Small intestine (tissue), 7 donors: Measurements from ENCODE around the gene KIAA1958. TPM values are rescaled to one million over a fixed set of nuclear protein-coding genes. Genes with fewer than 3 reads are reported as not detected.

Experiments
- DNase-seq, 2 donors: peaks; one replicate each; pipeline versions ENCODE4 v3.0.0 to v3.0.0-alpha.2; 2013
- FAIRE-seq: peaks from 2 replicates; lab custom pipeline; 2012; peaks lifted over from hg19 to GRCh38; lab: Jason Lieb, UNC
- H3K27ac ChIP-seq, 3 donors: one replicate each; pipeline ENCODE4 v1.5.1; 2013; ENCODE audit warnings: low read length in 2 of 3, mild to moderate bottlenecking in 2 of 3, control low read depth in 1 of 3, inconsistent platforms in 1 of 3, low read depth in 1 of 3, moderate library complexity in 1 of 3
- H3K27me3 ChIP-seq, 3 donors: one replicate each; pipeline ENCODE4 v1.6.1; 2013; ENCODE audit warnings: low read length in 3 of 3, inconsistent platforms in 1 of 3; ENCODE audit not compliant: control insufficient read depth in 3 of 3, insufficient read depth in 3 of 3
- H3K36me3 ChIP-seq, 3 donors: one replicate each; pipeline ENCODE4 v1.6.1; 2013; ENCODE audit warnings: low read length in 3 of 3, inconsistent platforms in 1 of 3, low read depth in 1 of 3, mild to moderate bottlenecking in 1 of 3, moderate library complexity in 1 of 3; ENCODE audit not compliant: control insufficient read depth in 3 of 3, insufficient read depth in 2 of 3
- H3K4me1 ChIP-seq, 3 donors: one replicate each; pipeline ENCODE4 v1.6.1; 2013; ENCODE audit warnings: low read length in 2 of 3, inconsistent platforms in 1 of 3, low read depth in 1 of 3, mild to moderate bottlenecking in 1 of 3, moderate library complexity in 1 of 3; ENCODE audit not compliant: control insufficient read depth in 3 of 3, insufficient read depth in 2 of 3
- H3K4me3 ChIP-seq, 3 donors: one replicate each; pipeline ENCODE4 v1.5.1; 2013; ENCODE audit warnings: low read length in 3 of 3, control low read depth in 1 of 3, inconsistent platforms in 1 of 3, low read depth in 1 of 3, mild to moderate bottlenecking in 1 of 3, moderate library complexity in 1 of 3
- H3K9me3 ChIP-seq, 2 donors: one replicate each; pipeline ENCODE4 v1.6.1; 2013; ENCODE audit warnings: low read depth in 1 of 2, low read length in 1 of 2; ENCODE audit not compliant: control insufficient read depth in 2 of 2, insufficient read depth in 1 of 2
- WGBS, 3 donors: extraction: QIAGEN DNeasy Blood & Tissue Kit; methylation state at CpG; one replicate each; pipeline ENCODE4 v1.1.7; 2013; 5-methylcytosine and 5-hydroxymethylcytosine counted together
- polyA plus RNA-seq, 4 donors: library from polyadenylated mRNA; stranded (reverse) in 3 of 4; unstranded in 1 of 4; fragments of 200-250 nt in 3 of 4; fragments of 120-200 nt in 1 of 4; gene quantifications; one replicate each; pipeline versions ENCODE4 v1.2.1 to v1.2.3, GENCODE V29; 2013
- donor health status: healthy with polysubstance abuse.
- donor health status: control.
- donor health status: control.
- donor health status: Bipolar disorder and iron deficiency.
- donor health status: healthy.

The KIAA1958 gene
- polyA plus RNA-seq, 4 donors: 0.54 to 9.8 (median 1.1) TPM

DNA sequence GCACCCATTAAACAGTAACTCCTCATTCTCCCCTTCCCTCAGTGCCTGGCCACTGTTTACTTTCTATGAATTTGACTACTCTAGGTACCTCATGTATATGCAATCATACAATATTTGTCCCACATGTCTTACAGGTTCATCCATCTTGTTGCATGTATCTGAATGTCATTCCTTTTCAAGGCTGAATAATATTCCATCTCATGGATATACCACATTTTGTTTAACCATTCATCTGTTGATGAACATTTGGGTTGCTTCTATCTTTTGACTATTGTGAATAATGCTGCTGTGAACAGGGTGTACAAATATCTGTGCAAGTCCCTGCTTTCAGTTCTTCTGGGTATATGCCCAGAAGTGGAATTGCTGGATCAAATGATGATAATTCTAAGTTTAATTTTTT lies 190.4 kb downstream of the KIAA1958 start:
- DNase-seq (no peak), FAIRE-seq (no peak)
- no peaks in the 10 kb centered on the region for H3K27me3 ChIP-seq
- peaks cover 0 to 20% of the 10 kb centered on the region in 2 donors for H3K9me3 ChIP-seq
- no peaks in the 10 kb centered on the region for H3K36me3 ChIP-seq
- H3K27ac ChIP-seq: no peak overlapping the region
- no peak overlapping the region for H3K4me3 ChIP-seq
- no peaks in the 10 kb centered on the region for H3K4me1 ChIP-seq

DNA sequence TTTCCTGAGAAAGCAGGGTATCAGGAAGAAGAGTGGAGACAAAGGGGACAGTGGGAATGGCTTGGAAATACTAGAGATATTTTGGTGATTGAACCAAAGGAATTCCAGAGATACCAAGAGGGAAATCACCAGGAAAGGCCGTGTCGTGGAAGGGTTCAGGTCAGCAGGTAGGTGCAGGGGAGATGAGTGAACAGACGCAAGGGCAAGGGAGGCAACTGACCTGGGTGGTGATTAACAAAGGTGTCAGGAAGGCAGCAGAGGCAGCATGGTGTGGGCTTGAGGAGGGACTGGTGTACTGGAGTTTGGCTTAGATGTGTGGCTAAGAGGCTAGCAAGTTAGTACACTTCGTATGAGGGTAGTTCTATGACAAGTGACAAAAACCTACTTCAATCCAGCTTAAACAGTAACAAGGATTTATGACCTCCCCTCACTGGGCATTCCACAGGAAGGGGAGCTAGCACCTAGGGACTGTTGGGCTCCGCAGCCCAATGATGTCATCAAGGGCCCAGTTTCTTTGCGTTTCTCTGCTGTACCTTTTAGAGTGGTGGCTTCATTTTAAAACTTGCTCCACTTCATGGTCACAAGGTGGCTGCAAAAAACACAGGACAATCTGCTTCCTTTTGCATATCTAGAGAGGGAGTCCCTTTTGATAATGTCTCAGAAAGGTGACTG lies 194.2 kb downstream of the KIAA1958 start:
- Histone ChIP-seq H3K27me3 (no peaks in the 10 kb centered on the region), H3K9me3 (peaks cover 0 to 20% of the 10 kb centered on the region in 2 donors), H3K4me1 (no peaks in the 10 kb centered on the region), H3K27ac (no peak overlapping the region), H3K36me3 (peaks cover 4 to 7% (median 4%) of the 10 kb centered on the region in 3 donors), H3K4me3 (no peak overlapping the region)
- WGBS, 3 donors: 84 to 87% (median 86%) methylated on average over 6 of the region's 6 CpGs
- no peak for FAIRE-seq
- peak in 1 of 2 donors; percentile 11 for DNase-seq

DNA sequence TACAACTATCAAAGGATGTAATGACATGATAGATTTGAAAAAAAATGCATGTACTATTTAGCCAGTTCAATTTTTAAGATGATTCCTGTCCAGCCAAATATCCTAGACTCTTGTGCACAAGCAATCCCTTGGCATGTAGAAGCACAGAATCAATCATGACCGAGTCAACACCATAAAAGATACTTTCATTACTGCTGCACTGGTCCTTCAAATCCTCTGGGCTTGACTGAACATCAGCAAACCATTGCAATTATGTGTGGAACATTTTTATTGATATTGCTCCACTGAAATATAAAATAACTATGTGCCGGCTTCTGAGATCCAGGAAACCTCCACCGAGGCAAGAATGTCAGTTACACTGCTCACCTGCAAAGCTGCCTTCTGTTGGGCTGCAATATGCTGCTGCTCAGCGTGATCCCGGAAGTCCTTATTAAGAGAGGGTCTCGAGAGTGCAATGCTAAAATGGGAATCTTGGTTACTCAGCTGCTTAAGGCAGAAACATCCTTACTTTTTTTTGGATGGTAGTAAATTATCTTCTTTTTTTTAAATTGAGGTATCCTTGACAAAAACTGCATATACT lies 202.6 kb downstream of the KIAA1958 start:
- no peaks in the 10 kb centered on the region for H3K27me3 ChIP-seq
- no peak overlapping the region for H3K4me3 ChIP-seq
- FAIRE-seq (no peak), DNase-seq (no peak)
- H3K27ac ChIP-seq: no peak overlapping the region
- no peaks in the 10 kb centered on the region for H3K4me1 ChIP-seq
- peaks cover 10 to 30% (median 24%) of the 10 kb centered on the region in 3 donors for H3K36me3 ChIP-seq
- 90 to 93% (median 92%) methylated on average over 6 of the region's 6 CpGs for WGBS, 3 donors
- H3K9me3 ChIP-seq: no peaks in the 10 kb centered on the region

DNA sequence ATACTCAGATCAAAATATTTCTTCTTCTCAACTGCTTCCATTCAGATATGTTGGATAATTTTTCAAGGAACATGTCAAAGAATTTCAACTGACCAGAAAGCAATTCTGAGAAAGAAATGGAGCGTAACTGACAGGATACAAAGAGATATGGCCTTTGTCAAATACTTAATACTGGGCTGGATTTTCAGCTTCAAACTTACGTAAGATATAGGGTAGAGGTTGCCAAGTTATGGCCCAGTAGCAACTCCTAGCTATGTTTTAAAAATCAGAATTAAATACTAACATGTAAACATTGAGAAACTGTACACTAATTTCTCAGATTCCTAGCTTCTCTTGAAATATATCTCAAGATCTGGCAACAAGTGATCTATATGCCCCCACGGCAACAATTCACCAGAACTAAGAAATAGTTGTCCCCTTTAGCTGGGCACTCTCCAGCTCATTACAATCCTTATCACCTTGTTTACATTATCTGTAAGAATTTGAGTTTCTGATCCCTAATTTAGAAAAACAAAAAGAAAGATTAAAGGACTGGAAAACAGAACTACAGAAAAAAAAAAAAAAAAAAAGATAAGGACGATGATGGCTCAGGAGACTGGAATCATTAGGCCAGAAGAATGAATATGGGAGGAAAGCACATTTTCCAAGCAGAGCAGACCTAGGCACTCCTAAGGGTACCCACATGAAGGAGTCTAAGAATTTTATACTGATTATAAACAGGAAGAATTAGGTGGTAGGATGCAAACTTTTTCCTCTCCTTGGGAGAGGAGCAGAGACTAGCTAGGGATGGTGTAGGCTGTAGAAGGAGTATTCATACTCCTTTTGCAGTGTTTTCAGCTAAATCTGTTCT lies 208.3 kb downstream of the KIAA1958 start:
- Histone ChIP-seq H3K27me3 (no peaks in the 10 kb centered on the region), H3K27ac (no peak overlapping the region), H3K4me3 (no peak overlapping the region), H3K36me3 (peaks cover 2 to 32% (median 24%) of the 10 kb centered on the region in 3 donors), H3K9me3 (no peaks in the 10 kb centered on the region), H3K4me1 (peaks cover 0 to under 1% (median 0%) of the 10 kb centered on the region in 3 donors)
- 80 to 91% (median 90%) methylated on average over 4 of the region's 4 CpGs for WGBS, 3 donors
- DNase-seq (no peak), FAIRE-seq (no peak)

DNA sequence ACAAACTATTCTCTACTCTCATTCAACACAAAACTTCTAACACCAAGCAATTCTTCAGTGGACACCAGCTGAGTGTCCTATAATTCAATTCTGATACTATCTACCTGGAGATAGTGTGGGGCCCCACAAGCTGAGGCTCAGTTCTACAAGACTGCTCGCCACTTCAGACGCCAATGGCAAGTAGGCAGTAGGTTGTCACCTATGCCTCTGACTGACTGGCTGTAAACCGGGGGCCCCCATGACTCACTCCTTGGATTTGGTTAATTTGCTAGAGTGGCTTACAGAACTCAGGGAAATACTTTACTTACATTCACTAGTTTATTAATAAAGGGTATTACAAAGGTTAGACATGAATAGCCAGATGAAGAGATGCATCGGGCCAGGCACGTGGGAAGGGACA lies 209.8 kb downstream of the KIAA1958 start:
- 95 to 98% (median 97%) methylated on average over 5 of the region's 5 CpGs for WGBS, 3 donors
- peaks cover 2 to 31% (median 18%) of the 10 kb centered on the region in 3 donors for H3K36me3 ChIP-seq
- DNase-seq: no peak

DNA sequence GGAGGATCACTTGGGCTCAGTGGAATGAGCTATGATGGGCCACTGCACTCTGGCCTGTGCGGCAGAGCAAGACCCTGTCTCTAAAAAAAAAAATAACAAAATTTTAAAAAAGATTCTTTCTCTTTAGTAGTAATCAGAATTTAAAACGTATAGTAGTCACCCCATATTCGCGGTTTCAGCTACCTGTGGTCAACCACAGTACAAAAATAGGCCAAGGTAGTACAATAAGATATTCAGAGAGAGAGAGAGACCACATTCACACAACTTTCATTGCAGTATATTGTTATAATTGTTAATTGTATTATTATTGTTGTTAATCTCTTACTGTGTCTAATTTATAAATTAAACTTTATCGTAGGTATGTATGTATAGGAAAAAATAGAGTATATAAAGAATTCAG lies 212.6 kb downstream of the KIAA1958 start:
- Histone ChIP-seq H3K4me3 (no peak overlapping the region), H3K9me3 (no peaks in the 10 kb centered on the region), H3K4me1 (peaks cover 0 to 3% (median 0%) of the 10 kb centered on the region in 3 donors), H3K36me3 (peaks cover 0 to 32% (median 5%) of the 10 kb centered on the region in 3 donors), H3K27ac (no peak overlapping the region), H3K27me3 (no peaks in the 10 kb centered on the region)
- DNase-seq: no peak
- FAIRE-seq: no peak
- 73 to 86% (median 78%) methylated on average over 5 of the region's 5 CpGs for WGBS, 3 donors

More for the DNA sequence above, 209.8 kb downstream of the KIAA1958 start:
- H3K4me3 ChIP-seq: no peak overlapping the region
- peaks cover 0 to 3% (median 0%) of the 10 kb centered on the region in 3 donors for H3K4me1 ChIP-seq
- H3K27me3 ChIP-seq: no peaks in the 10 kb centered on the region
- no peak overlapping the region for H3K27ac ChIP-seq
- no peak for FAIRE-seq
- no peaks in the 10 kb centered on the region for H3K9me3 ChIP-seq

DNA sequence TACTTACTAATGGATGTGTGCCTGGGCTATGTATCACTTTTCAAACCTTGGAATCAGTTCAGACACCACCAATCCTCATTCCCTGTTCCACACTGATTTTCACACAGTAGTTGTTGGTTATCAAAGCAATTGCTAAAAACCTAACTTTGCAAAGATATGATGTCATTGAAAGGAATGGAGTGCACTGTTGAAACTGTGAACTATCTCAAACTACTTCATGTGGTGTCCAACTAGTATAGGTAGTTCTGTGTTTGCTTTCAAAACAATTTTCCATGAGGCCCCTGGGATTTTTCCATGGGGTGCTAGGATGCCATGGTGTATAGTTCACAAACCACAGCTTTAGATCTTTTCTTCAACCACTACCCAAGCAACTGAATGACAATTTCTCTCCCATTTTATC lies 213.5 kb downstream of the KIAA1958 start:
- Histone ChIP-seq H3K27ac (no peak overlapping the region), H3K9me3 (no peaks in the 10 kb centered on the region), H3K36me3 (peaks cover 0 to 34% (median 5%) of the 10 kb centered on the region in 3 donors), H3K27me3 (no peaks in the 10 kb centered on the region), H3K4me1 (peaks cover 0 to 3% (median 0%) of the 10 kb centered on the region in 3 donors), H3K4me3 (no peak overlapping the region)
- FAIRE-seq: no peak
- no peak for DNase-seq

DNA sequence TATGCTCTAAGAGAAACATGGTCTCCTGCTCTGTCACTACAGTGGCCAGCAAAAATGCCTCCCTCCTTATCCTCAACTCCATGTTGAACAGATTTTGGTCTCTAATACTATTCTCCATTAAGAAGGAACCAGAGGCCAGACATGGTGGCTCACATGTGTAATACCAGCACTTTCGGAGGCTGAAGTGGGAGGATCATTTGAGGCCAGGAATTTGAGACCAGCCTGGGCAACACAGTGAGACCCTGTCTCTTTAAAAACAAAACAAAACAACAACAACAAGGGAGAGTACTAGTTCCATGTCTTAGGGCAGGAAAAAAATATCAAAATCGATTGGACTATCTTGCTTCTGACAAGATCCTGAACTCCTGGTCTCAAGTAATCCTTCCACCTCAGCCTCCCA lies 216.7 kb downstream of the KIAA1958 start:
- no peaks in the 10 kb centered on the region for H3K9me3 ChIP-seq
- H3K4me3 ChIP-seq: no peak overlapping the region
- no peak overlapping the region for H3K27ac ChIP-seq
- WGBS, 3 donors: 92 to 96% (median 93%) methylated on average over 2 of the region's 2 CpGs
- DNase-seq: no peak
- H3K27me3 ChIP-seq: no peaks in the 10 kb centered on the region
- H3K36me3 ChIP-seq: peaks cover 0 to 17% (median 1%) of the 10 kb centered on the region in 3 donors
- H3K4me1 ChIP-seq: peaks cover 0 to 3% (median 0%) of the 10 kb centered on the region in 3 donors
- no peak for FAIRE-seq
